ENCODE results near the gene GSKIP.

Gene GSKIP

GRCh38 chr14:96418075-96418474, 54.7 kb downstream of the GSKIP start:
- DNase-seq, result no peak

GRCh38 chr14:96421236-96421635, 57.9 kb downstream of the GSKIP start:
- DNase-seq, result no peak

GRCh38 chr14:96422992-96423391, 59.7 kb downstream of the GSKIP start:
- no peak for DNase-seq

GRCh38 chr14:96423446-96424108, 60.3 kb downstream of the GSKIP start:
- no peak for DNase-seq

- peak; percentile 76 to 89 for DNase-seq
Measured at GRCh38 chr14:96424109-96424989, 61.0 kb downstream of the GSKIP start.

- DNase-seq, result no peak
Measured at GRCh38 chr14:96434040-96434439, 70.7 kb downstream of the GSKIP start.
